HG03103 (cell line): ENCODE results near the gene CAB39.
A peak's percentile ranks its signal among the peaks of the same experiment; 100 is the strongest.

ENCODE experiments used
- ATAC-seq: cut with Tn5 transposase; IDR thresholded peaks from one replicate; pipeline ENCODE4 v1.9.1; 2021; ENCODE audit warnings: low read depth; ENCODE audit not compliant: unreplicated experiment

Gene CAB39

DNA sequence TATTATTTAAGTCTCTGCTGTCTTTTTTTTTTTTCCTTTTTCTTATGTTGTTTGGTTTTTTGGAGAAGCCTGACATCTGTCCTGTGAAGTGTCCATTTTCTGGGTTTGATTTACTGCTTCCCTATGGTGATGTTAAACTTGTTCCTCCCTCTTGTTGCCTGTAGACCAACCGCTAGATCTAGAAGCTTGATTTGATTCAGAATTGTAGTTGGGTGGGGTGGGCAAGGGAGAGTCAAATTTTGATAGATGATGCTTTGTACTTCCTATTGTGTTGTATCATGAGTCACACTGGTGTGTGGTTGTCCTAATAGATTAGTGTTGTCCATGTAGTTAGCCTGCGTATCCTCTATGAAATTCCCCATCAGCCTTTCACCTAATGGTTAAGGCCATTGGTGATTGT lies 35.4 kb downstream of the CAB39 start:
- ATAC-seq, result no peak

- ATAC-seq, result no peak
Observed at GRCh38 chr2:230749111-230749510, 36.5 kb downstream of the CAB39 start.

GRCh38 chr2:230751062-230751461 lies 38.4 kb downstream of the CAB39 start:
- no peak for ATAC-seq

DNA sequence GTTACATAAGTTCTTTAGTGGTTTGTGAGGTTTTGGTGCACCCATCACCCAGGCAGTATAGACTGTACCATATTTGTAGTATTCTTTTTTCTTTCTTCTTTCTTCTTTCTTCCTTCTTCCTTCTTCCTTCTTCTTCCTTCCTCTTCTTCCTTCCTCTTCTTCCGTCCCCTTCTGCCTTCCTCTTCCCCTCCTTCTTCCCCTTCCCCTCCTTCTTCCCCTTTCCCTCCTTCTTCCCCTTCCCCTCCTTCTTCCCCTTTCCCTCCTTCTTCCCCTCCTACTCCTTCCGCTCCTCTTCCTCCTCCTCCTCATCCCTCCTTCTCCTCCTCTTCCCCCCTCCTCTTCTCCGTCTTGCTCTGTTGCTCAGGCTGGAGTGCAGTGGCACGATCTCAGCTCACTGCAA lies 41.6 kb downstream of the CAB39 start:
- ATAC-seq, result no peak

- ATAC-seq, result no peak
Observed at GRCh38 chr2:230757476-230757875, 44.8 kb downstream of the CAB39 start.

GRCh38 chr2:230758566-230759480 lies 46.2 kb downstream of the CAB39 start:
- ATAC-seq, result no peak

DNA sequence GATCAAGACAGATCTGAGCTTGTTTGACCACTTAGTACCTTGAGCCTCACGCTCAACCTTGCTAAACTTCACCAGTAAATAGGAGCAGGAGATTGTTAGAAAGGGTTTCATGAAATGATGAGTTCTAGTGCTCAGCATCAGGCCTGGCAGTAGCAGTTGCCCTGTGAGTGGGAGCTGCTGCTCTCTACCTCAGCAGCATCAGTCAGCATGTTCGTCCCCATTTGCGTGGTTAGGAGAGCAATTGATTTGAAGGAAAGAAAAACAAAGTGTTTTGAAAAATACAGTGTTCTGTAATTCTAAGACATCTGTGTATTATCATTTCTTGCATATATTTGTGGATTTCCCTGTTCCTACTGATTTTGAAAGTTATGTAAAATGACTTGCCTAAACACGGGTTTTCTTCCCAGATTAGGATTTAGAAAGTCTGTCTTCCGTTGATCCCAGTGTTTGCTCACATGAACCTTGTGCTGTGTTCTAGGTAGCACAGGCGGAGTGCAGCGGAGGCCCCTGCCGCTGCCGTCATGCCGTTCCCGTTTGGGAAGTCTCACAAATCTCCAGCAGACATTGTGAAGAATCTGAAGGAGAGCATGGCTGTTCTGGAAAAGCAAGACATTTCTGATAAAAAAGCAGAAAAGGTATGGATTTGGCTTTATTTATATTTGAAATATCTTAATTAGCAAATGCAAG lies 47.0 kb downstream of the CAB39 start:
- no peak for ATAC-seq

DNA sequence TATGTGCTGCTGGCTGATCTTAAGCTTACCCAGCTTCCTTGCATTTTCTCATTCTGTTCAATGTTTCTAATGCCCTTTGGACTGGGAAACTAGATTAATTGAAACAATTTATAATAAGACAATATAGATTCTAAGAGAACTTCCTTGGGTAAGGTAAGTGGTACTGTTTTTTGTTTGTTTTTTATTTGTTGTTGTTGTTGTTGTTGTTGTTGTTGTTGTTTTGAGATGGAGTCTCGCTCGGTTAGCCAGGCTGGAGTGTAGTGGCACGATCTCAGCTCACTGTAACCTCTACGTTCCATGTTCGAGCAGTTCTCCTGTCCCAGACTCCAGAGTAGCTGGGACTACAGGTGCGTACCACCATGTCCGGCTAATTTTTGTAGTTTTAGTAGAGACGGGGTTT lies 49.1 kb downstream of the CAB39 start:
- no peak for ATAC-seq

- ATAC-seq, result no peak
Observed at GRCh38 chr2:230762317-230762896, 49.8 kb downstream of the CAB39 start.

GRCh38 chr2:230764346-230764745 lies 51.7 kb downstream of the CAB39 start:
- ATAC-seq, result no peak

- no peak for ATAC-seq
Observed at GRCh38 chr2:230765611-230766300, 53.1 kb downstream of the CAB39 start.

- ATAC-seq, result no peak
Observed at GRCh38 chr2:230767862-230768388, 55.3 kb downstream of the CAB39 start.

- no peak for ATAC-seq
Observed at GRCh38 chr2:230770804-230771203, 58.2 kb downstream of the CAB39 start.

GRCh38 chr2:230772156-230772555 lies 59.5 kb downstream of the CAB39 start:
- ATAC-seq, result no peak

DNA sequence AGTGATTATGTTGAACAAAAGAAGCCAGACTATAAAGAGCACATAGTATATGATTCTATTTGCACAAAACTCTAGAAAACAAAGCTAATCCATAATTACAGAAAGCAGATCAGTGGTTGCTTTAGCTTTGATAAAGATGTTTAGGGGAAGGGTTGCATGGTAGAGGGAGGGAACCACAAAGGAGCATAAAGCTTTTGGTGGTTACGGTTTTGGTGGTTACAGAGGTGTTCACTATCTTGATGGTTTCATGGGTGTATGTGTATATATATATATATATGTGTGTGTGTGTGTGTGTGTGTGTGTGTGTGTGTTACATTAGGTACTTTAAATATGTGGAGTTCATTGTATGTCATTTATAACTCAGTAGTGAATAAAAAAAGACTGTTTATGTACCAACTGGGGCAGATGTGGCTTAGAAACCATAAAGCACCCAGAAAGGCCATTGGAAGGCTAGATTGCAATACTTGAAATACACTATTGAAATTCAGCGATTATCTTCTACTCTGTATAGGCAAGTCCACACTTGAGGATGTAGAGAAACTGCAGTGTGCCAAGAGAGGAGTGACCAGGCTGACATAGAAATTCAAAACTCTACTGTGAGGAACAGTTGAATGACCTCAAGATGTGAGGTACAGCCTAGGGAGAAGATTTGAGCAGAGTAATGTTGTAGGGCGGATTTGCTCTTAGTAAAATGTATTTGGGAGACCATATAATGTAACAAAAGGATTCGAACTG lies 60.6 kb downstream of the CAB39 start:
- ATAC-seq, result no peak

DNA sequence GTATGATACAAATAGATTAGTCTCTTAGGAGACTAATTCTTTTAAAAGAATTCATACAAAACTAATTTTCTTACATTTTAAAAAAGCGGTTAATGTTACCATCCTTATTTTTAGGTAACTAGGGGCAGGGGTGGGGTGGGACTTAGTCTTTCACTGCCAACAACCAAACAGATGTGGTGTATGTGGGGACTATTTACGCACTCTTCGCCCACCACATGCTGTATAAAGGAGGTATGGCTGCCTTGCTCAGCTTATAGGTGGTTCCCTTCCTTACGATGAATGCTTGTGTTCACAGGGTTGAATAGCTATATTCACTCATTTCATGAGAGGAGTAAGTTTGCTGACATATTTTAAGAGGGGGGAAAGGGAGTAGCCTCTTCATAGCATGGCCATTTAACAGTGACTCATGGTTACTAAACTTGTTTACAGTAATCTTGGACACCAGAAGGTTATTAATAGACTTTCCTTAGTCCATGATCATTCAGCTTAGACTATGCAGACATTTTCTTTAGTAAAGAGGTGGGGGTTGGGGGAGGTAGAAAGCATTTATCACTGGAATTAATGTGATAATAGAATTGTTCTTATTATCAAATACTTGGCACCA lies 61.8 kb downstream of the CAB39 start:
- ATAC-seq, result no peak

GRCh38 chr2:230775737-230776136 lies 63.1 kb downstream of the CAB39 start:
- ATAC-seq, result no peak

GRCh38 chr2:230777721-230778120 lies 65.1 kb downstream of the CAB39 start:
- ATAC-seq, result no peak

GRCh38 chr2:230778350-230779063 lies 65.9 kb downstream of the CAB39 start:
- peak; percentile 70 for ATAC-seq
